NCI-H2029 treated with DMSO at 0.1 percent for 48 hours (cell line): ENCODE results near the gene AASDH.
"Not testable (repeated sequence)": the region's sequence is repeated elsewhere in the genome, so short reads cannot be mapped to it uniquely, and the experiment has no call there.

ENCODE experiments used
- DNase-seq: peaks from one replicate; lab custom pipeline; 2025; lab: John Stamatoyannopoulos, UW

The AASDH gene

DNA sequence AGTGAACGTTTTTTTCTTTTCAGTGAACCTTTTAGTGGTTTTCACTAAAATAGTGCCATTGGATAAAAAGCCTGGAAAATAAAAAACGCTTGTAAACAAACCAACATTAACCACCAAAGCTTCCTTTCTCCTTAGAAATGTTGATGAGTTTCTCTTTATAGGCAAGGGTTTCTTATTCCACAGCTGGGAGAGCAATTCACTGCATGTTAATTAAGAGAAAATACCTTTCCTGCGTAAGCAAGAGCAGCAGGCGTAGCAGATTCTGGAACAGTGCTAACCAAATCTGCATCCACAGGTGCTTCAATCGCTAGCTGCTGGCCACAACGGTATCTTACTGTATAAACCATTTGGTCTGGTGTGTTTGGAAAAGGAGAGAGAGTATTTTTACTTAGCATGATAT is 13.3 kb upstream of the AASDH start:
- DNase-seq, result no peak

DNA sequence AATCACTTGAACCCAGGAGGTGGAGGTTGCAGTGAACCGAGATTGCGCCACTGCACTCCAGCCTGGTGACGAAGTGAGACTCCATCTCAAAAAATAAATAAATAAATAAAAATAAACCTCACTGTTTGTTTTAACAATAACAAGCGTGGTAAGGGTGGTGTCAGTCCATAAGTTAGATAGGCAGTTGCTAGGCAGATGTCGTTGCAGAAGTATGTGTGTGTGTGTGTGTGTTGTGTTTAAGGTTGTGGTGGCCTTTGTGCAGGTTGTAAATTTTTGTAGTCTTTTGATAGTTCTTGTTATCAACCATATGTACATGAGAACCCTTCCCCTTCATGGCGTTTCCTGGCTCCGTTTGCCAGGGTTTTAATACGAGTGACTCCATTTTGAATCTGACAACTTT is 4.0 kb upstream of the AASDH start:
- no peak for DNase-seq

DNA sequence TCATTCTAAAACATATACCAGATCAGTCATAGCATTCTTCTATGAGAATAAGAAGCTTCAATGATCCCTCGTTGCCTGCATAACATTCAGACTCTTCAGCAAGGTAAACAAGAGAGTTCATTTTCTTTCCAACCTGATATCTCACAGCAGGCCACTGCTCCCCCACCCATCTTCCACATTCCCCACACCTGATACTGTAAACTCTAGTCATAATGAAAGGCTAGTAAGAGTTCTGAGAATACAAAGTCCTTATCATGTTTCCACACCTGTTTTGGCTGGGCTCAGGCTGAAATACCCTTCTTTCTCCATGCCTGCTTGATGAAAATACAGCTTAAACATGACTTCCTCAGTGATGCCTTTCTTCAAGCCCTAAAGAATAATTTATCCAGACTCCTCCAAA is 2.3 kb upstream of the AASDH start:
- no peak for DNase-seq

DNA sequence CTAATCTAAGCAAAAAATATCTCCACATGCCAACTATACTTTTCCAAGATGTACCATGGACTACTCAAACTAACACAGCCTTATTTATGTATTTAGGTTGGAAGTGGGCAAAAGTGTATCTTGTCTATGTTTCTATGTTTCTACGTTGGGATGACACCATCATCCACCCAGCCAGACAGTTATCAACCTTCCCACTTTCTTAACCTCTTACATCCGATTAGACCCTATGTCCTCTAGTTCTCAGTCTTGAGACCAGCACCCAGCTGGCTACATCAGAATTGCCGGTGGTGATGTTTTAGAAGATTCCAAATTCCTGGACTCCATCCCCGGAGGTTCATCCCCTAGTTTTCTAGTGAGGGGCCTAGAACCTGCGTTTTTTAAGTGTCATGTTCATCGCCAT is 1.0 kb upstream of the AASDH start:
- DNase-seq, result no peak

DNA sequence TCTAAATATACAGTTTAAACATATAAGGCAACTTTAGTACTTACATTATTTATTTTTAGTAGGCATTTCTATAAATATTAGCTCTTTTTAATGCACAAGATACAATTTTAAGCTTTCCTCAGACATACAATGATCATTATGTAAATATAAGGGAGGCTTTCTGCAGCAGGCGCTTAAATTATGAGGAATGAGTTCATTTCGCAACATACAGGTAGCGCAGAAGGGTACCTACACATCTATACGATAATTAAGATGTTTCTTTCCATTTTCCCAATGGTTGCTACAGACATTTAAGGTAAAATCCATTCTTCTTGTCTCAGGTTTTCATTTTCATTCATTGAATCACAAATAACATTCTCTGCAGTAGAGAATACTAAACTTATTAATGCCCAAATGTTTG is 1.2 kb downstream of the AASDH start:
- no peak for DNase-seq

DNA sequence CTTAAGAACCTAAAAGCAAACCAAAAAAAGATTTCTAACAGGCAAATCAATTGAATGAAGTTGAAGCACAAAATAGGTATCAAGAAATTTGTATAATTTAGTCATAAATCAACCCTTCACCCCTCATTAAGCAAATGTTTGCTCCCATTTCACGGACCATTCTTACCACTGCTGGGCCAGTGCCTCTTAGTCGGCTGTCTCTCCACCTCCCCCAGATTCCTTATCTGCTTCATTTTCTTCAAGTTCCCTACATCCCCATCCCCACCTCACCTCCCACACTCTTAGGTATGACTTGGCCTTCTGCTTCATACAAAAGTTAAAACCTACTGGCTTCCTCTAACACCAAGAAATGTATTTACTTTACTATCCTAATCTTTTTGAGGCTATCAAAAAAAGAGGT is 11.8 kb downstream of the AASDH start:
- DNase-seq, result no peak

DNA sequence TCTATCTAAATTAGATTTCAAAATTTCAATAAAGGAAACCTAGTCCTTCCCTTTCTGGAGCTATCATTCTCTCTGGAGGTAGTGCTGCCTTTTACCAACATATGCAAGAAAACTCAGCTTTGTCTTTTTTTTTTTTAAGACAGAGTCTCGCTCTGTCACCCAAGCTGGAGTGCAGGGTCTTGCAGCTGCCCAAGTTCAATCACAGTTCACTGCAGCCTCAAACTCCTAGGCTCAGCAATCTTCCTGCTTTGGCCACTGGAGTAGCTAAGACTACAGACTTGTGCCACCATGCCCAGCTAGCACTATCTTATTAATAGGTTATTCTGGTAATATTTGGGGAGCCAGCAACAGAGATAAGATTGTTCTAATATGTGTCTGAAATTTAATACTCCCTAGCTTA is 12.3 kb downstream of the AASDH start:
- no peak for DNase-seq

DNA sequence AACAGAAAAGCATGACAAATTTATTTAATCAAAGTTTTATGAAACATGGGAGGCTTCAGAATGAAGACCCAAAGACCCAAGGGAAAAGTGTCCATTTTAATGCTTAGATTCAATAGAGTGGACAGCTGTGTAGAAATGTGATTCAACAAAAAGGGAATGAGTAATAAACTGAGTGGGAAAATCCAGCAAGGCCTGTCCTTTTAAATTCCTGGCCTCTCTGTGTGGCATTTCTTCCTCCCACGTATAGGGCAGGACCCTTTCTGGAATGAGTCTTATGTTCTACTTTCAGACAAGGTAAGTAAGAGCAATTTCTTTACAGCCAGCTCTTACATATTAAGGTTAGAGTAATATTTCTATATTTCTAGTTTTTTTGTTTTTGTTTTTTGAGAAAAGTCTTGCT is 14.5 kb downstream of the AASDH start:
- DNase-seq, result no peak

DNA sequence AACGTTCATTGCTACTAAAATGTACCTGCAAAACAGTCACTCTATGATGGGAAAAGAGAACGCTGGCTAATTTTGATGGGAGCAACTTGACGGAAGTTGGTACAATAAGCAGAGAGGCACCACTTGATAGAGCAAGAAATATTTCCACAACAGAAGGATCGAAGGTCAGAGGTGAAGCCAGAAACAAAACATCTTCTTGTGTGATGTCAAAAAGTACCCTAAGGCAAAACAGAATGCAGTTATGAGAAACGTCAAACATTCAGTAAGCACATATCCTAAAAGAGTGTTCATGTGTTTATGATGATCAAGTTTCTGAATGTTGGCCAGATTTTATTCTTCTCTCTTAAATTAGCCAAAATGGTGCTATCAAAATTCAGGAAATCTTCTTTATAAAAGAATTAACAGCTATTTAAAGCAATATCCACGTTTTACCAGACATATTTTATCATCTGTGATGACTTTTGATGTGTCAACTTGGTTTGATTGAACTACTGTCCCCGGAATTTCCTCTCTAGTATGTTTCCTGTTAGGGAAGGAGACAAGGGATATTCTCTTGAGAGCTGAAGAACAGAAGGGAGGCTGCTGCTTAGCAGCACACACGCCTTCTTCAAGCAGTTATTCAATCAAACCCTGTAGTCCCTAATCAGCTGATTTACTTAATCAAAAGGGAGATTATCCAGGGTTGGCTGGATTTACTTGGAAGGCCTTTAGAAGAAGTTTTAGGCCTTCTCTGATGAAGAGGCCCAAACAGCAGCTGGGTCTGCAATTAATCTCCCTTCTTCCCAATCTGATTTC is 15.7 kb downstream of the AASDH start:
- DNase-seq, result no peak

DNA sequence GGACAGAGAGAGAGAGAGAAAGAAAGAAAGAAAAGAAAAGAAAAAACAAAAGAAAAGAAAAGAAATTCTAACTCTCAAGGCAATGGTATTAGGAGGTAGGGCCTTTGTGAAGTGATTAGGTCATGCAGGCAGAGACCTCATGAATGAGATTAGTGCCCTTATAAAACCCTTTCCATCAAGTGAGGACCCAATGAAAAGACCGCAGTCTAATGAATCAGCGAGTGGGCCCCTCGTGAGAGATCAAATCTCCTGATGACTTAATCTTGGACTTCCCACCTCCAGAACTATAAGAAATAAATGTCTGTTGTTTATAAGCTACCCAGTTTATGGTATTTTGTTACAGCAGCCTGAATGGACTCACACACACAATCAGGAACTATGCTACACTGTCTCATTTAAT is 16.9 kb downstream of the AASDH start:
- DNase-seq, result no peak

DNA sequence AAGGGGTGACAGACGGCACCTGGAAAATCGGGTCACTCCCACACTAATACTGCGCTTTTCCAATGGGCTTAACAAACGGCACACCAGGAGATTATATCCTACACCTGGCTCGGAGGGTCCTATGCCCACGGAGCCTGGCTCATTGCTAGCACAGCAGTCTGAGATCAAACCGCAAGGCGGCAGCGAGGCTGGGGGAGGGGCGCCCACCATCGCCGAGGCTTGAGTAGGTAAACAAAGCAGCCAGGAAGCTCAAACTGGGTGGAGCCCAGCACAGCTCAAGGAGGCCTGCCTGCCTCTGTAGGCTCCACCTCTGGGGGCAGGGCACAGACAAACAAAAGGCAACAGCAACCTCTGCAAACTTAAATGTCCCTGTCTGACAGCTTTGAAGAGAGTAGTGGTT is 24.3 kb downstream of the AASDH start:
- DNase-seq, result not testable (repeated sequence)

DNA sequence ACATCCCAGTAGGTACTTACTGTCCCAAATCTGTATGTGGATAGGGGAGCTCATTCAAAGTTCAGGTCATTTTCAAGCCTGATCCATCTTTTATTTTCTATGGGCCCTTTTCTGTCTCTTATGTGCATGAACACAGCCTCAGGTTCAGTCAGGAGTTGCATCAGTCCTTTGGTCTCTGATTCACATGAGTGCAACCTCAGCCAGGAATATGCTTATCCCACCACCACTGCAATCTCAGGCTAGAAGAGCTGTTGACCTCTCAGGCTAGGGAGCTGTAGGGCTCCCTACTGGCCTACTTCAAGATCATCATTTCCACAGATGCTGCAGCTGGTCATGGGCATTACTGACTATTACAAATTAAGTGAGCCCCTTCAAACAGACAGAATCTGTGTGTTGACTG is 27.2 kb downstream of the AASDH start:
- DNase-seq, result no peak

DNA sequence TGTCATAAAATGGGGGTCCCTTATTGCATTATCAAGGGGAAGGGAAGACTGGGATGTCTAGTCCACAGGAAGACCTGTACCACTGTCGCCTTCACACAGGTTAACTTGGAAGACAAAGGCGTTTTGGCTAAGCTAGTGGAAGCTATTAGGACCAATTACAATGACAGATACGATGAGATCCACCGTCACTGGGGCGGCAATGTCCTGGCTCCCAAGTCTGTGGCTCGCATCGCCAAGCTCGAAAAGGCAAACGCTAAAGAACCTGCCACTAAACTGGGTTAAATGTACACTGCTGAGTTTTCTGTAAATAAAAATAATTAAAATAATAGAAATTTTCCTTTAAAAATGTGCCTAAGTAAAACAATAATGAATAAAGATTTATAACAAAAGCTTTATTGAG is 30.6 kb downstream of the AASDH start:
- DNase-seq, result no peak

DNA sequence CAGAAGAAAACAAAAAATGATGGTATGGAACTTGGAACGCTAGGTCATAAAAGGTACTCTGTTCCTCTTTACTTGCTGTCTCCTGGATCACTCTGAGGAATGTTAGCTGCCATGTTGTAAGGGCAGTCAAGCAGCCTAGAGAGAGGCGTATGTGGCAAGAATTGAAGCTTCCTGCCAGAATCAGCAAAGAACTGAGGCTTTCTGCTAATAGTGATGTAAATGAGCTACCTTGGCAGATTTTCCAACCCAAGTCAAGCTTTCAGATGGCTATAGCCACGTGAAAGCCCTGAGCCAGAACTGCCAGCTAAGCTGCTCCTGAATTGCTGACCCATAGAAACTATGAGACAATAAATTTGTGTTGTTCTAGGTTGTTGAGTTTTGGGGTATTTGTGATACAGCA is 38.7 kb downstream of the AASDH start:
- no peak for DNase-seq

DNA sequence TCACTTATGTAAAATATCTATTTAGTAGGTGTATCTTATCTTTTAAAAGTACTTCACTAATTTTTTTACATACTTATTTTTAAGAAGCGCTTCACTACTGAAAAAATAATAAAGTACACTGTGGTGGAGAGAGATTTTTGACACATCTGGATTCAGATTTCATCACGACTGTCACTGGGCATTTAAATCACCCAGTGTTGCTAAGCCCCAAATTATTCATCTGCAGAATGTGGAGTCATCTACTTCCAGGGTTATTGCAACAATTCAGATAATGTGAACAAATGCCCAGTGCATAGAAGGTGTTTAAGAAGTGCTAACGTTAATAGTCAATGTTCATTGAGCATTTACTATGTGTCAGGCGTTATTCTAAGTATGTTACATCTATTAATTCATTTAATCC is 41.8 kb downstream of the AASDH start:
- DNase-seq, result no peak

DNA sequence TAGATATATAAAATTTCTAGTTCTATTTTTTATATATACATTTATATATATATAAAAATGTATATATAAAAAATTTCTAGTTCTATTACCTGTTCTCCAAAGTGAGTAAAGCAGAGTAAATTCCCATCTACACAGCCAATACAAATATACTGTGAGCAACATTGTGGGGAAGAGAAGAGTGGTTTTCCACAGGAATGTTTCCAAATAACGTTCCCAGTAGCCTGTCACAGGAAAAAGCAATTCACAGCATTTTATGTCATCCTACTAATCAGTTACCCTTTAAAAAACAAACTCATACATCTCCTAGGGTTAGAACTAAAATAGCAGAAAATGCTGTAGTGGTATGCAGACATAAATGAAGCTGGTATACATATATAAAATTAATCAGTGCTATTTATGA is 44.5 kb downstream of the AASDH start:
- no peak for DNase-seq

DNA sequence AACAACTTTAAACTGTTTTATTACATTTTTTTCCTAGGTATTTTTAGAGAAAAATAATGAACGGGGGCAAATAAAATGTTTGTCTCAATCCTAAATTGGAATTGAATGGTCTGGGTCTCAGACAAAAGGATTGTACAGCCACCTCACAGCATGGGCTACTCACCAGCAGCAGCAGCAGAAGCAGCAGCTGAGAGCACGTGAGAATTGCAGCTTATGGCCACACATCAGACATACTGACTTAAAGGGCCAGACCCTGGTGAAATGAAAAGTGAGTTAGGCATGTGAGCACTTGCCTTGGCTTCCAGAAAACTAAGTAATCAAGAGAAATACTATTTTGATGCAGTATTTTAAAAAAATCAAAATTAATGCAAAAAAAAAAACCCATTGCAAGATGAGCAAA is 56.6 kb downstream of the AASDH start:
- DNase-seq, result no peak

DNA sequence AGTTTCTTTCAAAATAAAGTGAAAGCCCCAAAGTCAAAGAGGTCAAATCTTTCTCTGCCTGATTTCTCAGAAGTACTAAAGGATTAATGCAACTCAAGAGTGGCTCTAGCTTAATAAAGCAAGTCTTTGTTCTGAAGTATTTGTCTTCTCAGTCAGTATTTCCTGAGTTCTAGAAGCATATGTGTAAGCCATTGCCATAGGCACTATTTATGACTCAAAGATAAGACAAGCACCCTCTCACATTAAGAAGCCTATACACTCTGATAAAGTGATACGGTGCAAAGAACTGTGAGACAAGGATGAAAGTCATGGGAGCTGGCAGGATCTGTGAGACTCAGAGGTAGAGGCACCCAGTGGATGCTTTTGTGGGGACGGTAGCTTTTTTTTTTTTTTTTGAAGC is 60.9 kb downstream of the AASDH start:
- no peak for DNase-seq

DNA sequence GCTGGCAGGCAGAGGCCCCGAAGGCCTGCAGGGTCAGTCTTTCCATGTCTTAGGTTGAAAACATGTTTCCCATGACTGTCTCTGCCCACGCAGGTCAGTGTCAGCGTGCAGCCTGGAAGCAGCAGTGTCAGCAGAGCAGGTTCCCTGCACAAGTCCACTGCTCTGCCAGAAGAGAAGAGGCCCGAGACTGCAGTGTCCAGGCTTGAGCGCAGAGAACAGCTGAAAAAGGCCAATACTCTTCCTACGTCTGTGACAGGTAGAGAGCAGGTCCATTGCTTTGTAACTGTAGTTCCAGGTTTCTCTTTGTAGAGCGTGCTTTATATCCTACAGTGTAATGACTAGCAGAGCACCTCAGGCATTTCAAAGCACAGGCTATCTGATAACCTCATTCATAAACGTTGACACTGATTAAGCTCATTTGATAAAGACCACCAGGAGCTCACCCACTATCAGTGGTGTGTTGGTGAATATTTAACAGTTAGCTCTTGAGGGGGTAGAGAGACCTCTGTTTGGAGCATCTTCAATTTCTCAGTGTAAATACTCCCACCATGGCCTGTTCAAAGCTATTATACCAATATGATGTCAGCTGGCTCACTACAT is 63.2 kb downstream of the AASDH start:
- DNase-seq, result no peak

DNA sequence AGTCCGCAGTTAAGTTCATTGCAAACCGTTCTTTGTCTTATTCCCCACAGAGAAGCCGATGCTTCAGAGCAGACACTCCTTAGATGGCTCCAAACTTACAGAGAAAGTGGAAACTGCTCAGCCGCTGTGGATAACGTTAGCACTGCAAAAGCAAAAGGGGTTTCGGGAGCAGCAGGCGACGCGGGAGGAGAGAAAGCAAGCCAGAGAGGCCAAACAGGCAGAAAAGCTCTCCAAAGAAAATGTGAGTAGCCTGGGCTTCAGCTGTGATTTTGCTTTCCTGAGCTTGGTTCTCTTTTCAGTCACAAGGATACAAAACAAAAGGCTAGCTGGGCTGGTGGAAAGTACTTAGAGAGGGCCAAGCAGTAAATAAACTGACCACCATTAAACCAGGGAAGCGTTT is 64.0 kb downstream of the AASDH start:
- DNase-seq, result no peak

DNA sequence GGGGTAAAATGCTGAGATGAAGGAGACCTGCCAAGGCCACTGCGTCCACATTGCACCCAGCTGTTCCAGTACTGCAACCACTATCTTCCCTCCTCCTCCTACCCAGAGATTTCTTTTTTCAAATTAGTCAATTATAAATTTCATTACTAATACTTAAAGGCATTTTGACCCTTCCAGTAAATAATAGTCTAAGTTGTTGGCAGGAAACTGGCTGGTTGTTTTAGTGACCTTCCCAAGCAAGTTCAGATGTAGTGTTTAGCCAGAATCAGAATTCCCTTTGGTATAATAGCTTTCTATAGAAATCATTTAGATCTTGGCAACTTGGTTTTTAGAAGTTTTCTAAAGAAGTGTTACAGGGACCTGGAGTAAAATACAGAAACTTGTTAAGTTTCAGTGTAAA is 66.0 kb downstream of the AASDH start:
- DNase-seq, result no peak

DNA sequence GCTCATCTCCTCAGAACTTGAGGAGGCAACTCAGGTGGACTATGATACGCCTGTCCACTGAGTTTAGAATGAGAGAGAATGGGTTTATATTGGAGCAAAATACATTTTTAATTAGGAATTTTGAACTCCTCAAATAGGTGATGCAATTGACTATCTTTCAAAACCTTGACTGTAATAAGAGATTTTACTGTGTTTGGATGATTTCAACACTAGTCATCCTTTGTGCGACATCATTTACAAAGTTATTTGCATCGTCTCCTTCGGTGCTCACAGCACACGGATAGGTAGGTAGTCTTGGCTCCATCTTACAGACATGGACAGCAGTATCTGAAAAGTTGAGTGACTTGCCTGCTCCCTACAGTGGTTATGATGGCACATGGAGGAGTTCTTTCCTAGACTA is 67.0 kb downstream of the AASDH start:
- no peak for DNase-seq

DNA sequence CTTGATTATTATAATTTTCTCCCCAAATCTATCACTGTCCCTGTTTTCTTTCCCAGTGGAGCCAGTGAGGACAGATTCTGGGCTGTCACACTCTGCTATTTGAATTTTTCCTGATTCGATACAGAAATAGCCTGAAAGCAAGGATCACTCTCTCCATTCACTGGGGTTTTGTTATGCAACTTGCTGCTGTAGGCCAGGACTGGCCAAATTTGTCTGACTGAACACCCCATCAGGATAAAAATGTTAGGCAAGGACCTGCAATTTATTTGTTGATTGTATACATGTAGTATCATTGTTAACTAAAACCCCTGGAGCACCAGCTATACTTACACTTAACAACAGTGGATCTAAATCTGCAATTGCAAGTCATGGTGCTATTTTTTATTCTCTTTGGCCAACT is 68.7 kb downstream of the AASDH start:
- DNase-seq, result no peak

DNA sequence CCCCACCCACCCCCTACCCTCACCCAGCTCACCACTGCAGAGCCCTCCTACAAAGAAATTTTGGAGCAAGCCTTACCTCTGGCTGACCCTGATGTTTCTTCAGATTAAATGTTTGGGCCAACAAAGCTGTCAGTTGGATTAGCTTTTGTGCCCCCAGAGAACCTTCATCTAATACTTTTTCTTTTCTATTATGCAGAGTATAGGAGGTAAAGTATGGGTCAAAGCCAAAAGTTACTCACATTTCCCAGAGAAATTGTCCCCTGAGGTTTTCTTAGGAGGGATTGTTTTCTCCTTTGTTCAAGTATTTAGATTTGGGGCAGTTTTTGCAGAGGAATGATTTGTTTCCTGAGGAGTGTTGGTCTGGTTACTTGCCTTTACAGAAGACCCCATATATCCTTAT is 69.5 kb downstream of the AASDH start:
- DNase-seq, result no peak
